Osteocyte (in vitro differentiated cells): ENCODE measurements around the gene U2SURP. TPM values are rescaled to one million over a fixed set of nuclear protein-coding genes. Genes with fewer than 3 reads are reported as not detected.

Experiments
- DNase-seq: peaks from one replicate; pipeline ENCODE4 v3.0.0; 2021; ENCODE audit warnings: mixed read lengths; ENCODE audit not compliant: unreplicated experiment; ENCODE audit errors: extremely low spot score
- H3K27ac Mint-ChIP-seq: one replicate; pipeline ENCODE4 v1.8.0; 2021; ENCODE audit warnings: mild to moderate bottlenecking, mixed read lengths; ENCODE audit not compliant: unreplicated experiment
- H3K27me3 Mint-ChIP-seq: one replicate; pipeline ENCODE4 v1.8.0; 2021; ENCODE audit warnings: mixed read lengths; ENCODE audit not compliant: unreplicated experiment
- H3K36me3 Mint-ChIP-seq: one replicate; pipeline ENCODE4 v1.8.0; 2021; ENCODE audit warnings: mixed read lengths; ENCODE audit not compliant: unreplicated experiment
- H3K4me1 Mint-ChIP-seq: one replicate; pipeline ENCODE4 v1.8.0; 2021; ENCODE audit warnings: mixed read lengths; ENCODE audit not compliant: unreplicated experiment
- H3K4me3 Mint-ChIP-seq: one replicate; pipeline ENCODE4 v1.8.0; 2021; ENCODE audit warnings: mild to moderate bottlenecking, moderate library complexity, mixed read lengths; ENCODE audit not compliant: unreplicated experiment
- H3K9me3 Mint-ChIP-seq: one replicate; pipeline ENCODE4 v1.8.0; 2021; ENCODE audit warnings: mixed read lengths; ENCODE audit not compliant: unreplicated experiment
- total RNA-seq: library from RNA; stranded (reverse); gene quantifications from 2 replicates; pipeline ENCODE4 v1.2.1, GENCODE V29; 2021
- TF ChIP-seq, protein P1 (sequence below): fragments of 200-600 bp; sonication (generic); IDR thresholded peaks from 2 replicates; pipeline ENCODE4 v1.5.0; 2021; ENCODE audit warnings: antibody characterized with exemption, mild to moderate bottlenecking, moderate library complexity

Gene U2SURP
- total RNA-seq, 1 donor from 2014 or later = 88.8 TPM

GRCh38 chr3:143080196-143080595, 78.8 kb downstream of the U2SURP start:
- H3K27me3 Mint-ChIP-seq = no peaks in the 10 kb centered on the region
- no peak overlapping the region for H3K27ac Mint-ChIP-seq
- no peak overlapping the region for H3K4me3 Mint-ChIP-seq
- no peaks in the 10 kb centered on the region for H3K36me3 Mint-ChIP-seq
- TF ChIP-seq, protein P1, sequence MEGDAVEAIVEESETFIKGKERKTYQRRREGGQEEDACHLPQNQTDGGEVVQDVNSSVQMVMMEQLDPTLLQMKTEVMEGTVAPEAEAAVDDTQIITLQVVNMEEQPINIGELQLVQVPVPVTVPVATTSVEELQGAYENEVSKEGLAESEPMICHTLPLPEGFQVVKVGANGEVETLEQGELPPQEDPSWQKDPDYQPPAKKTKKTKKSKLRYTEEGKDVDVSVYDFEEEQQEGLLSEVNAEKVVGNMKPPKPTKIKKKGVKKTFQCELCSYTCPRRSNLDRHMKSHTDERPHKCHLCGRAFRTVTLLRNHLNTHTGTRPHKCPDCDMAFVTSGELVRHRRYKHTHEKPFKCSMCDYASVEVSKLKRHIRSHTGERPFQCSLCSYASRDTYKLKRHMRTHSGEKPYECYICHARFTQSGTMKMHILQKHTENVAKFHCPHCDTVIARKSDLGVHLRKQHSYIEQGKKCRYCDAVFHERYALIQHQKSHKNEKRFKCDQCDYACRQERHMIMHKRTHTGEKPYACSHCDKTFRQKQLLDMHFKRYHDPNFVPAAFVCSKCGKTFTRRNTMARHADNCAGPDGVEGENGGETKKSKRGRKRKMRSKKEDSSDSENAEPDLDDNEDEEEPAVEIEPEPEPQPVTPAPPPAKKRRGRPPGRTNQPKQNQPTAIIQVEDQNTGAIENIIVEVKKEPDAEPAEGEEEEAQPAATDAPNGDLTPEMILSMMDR = no peak
- peaks cover 7% of the 10 kb centered on the region for H3K4me1 Mint-ChIP-seq
- DNase-seq = no peak
- H3K9me3 Mint-ChIP-seq = no peaks in the 10 kb centered on the region

GRCh38 chr3:143081365-143081764, 80.0 kb downstream of the U2SURP start:
- H3K4me1 Mint-ChIP-seq = peaks cover 8% of the 10 kb centered on the region
- H3K4me3 Mint-ChIP-seq = no peak overlapping the region
- H3K27me3 Mint-ChIP-seq = no peaks in the 10 kb centered on the region
- no peak overlapping the region for H3K27ac Mint-ChIP-seq
- no peak for DNase-seq
- H3K36me3 Mint-ChIP-seq = no peaks in the 10 kb centered on the region
- TF ChIP-seq, protein P1 = no peak
- H3K9me3 Mint-ChIP-seq = no peaks in the 10 kb centered on the region

- TF ChIP-seq, protein P1 = no peak
- H3K9me3 Mint-ChIP-seq = no peaks in the 10 kb centered on the region
- DNase-seq = no peak
- peaks cover 8% of the 10 kb centered on the region for H3K4me1 Mint-ChIP-seq
- no peak overlapping the region for H3K4me3 Mint-ChIP-seq
- no peaks in the 10 kb centered on the region for H3K36me3 Mint-ChIP-seq
- H3K27ac Mint-ChIP-seq = no peak overlapping the region
- H3K27me3 Mint-ChIP-seq = no peaks in the 10 kb centered on the region
These were observed 80.7 kb downstream of the U2SURP start for GRCh38 chr3:143081844-143082778.

- no peaks in the 10 kb centered on the region for H3K9me3 Mint-ChIP-seq
- no peak overlapping the region for H3K4me3 Mint-ChIP-seq
- TF ChIP-seq, protein P1 = no peak
- no peak for DNase-seq
- no peaks in the 10 kb centered on the region for H3K36me3 Mint-ChIP-seq
- no peak overlapping the region for H3K27ac Mint-ChIP-seq
- H3K27me3 Mint-ChIP-seq = no peaks in the 10 kb centered on the region
- peaks cover 8% of the 10 kb centered on the region for H3K4me1 Mint-ChIP-seq
These were observed 82.4 kb downstream of the U2SURP start for GRCh38 chr3:143083781-143084180.

GRCh38 chr3:143084856-143085731, 83.7 kb downstream of the U2SURP start:
- Mint-ChIP-seq H3K36me3 (no peaks in the 10 kb centered on the region), H3K27me3 (no peaks in the 10 kb centered on the region), H3K27ac (peak overlapping the region; percentile 72), H3K9me3 (no peaks in the 10 kb centered on the region), H3K4me1 (peaks cover 8% of the 10 kb centered on the region), H3K4me3 (no peak overlapping the region)
- TF ChIP-seq, protein P1 = peak; percentile 24
- no peak for DNase-seq
